ENCODE results near the gene ERC2.

DNA sequence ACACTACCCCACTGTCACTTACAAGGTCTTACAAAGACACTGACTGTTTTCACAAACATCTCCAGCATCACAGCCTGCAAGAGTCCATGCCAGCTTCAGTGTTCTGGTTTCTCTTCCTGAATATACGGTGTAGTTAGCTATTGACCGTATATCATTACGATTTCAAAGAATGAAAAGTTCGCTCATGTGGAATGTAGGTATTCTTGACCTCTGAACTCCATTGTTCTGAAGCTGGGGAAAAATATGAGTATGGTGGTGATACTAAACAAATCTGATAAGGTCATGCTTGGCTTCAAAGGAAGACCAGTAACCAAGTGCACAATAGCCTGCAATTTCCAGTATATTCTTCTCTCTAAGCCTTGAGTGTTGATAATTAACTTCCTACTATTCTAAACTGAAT is 665.5 kb downstream of the ERC2 start:
- TF ChIP-seq, protein P1, sequence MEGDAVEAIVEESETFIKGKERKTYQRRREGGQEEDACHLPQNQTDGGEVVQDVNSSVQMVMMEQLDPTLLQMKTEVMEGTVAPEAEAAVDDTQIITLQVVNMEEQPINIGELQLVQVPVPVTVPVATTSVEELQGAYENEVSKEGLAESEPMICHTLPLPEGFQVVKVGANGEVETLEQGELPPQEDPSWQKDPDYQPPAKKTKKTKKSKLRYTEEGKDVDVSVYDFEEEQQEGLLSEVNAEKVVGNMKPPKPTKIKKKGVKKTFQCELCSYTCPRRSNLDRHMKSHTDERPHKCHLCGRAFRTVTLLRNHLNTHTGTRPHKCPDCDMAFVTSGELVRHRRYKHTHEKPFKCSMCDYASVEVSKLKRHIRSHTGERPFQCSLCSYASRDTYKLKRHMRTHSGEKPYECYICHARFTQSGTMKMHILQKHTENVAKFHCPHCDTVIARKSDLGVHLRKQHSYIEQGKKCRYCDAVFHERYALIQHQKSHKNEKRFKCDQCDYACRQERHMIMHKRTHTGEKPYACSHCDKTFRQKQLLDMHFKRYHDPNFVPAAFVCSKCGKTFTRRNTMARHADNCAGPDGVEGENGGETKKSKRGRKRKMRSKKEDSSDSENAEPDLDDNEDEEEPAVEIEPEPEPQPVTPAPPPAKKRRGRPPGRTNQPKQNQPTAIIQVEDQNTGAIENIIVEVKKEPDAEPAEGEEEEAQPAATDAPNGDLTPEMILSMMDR (IDR thresholded peaks at IDR 0.05; ENCODE audit: low read length), result no peak
- no peak for TF ChIP-seq EZH2 (IDR thresholded peaks at IDR 0.05; ENCODE audit: borderline replicate concordance, low read length)
